GM21423 (cell line): Measurements from ENCODE around the gene SSMEM1.
"Not testable (repeated sequence)": the region's sequence is repeated elsewhere in the genome, so short reads cannot be mapped to it uniquely, and the experiment has no call there.

ENCODE experiments used
- ATAC-seq: cut with Tn5 transposase; IDR thresholded peaks from one replicate; pipeline ENCODE4 v1.9.1; 2021; ENCODE audit warnings: mild to moderate bottlenecking, moderate library complexity; ENCODE audit not compliant: unreplicated experiment

The SSMEM1 gene

GRCh38 chr7:130243486-130243885 lies 35.8 kb downstream of the SSMEM1 start:
- ATAC-seq: not testable (repeated sequence)

GRCh38 chr7:130246491-130246890 lies 38.8 kb downstream of the SSMEM1 start:
- ATAC-seq: not testable (repeated sequence)

- not testable (repeated sequence) for ATAC-seq
Measured at GRCh38 chr7:130248842-130249241, 41.2 kb downstream of the SSMEM1 start.

GRCh38 chr7:130249626-130250025 lies 42.0 kb downstream of the SSMEM1 start:
- not testable (repeated sequence) for ATAC-seq

- ATAC-seq: no peak
Measured at GRCh38 chr7:130254555-130254954, 46.9 kb downstream of the SSMEM1 start.

GRCh38 chr7:130256704-130257103 lies 49.0 kb downstream of the SSMEM1 start:
- ATAC-seq: no peak

GRCh38 chr7:130258494-130259078 lies 50.9 kb downstream of the SSMEM1 start:
- no peak for ATAC-seq

- ATAC-seq: no peak
Measured at GRCh38 chr7:130262448-130262847, 54.8 kb downstream of the SSMEM1 start.

GRCh38 chr7:130263130-130263529 lies 55.5 kb downstream of the SSMEM1 start:
- ATAC-seq: no peak
